H1 (cell line): Measurements from ENCODE around the gene SCIMP. TPM values are rescaled to one million over a fixed set of nuclear protein-coding genes. Genes with fewer than 3 reads are reported as not detected.
"Not testable (repeated sequence)": the region's sequence is repeated elsewhere in the genome, so short reads cannot be mapped to it uniquely, and the experiment has no call there.

ENCODE experiments used
- CTCF ChIA-PET: fragments of 300-600 bp; sonication (Branson Sonifier 250); formaldehyde crosslinking; loops from one replicate; lab custom pipeline; 2021; ENCODE audit not compliant: partially characterized antibody; lab: Charles Lee
- POLR2A ChIA-PET: fragments of 300-600 bp; sonication (Branson Sonifier 250); formaldehyde crosslinking; loops from one replicate; lab custom pipeline; 2021; ENCODE audit warnings: inconsistent platforms; ENCODE audit not compliant: partially characterized antibody; lab: Charles Lee
- DNase-seq, 2 experiments: peaks; one replicate each; pipeline versions ENCODE4 v3.0.0 to v3.0.0-alpha.2; 2010 to 2022; ENCODE audit warnings: low spot score in 2 of 2, low read depth in 1 of 2, mixed read lengths in 1 of 2
- FAIRE-seq: peaks from 2 replicates; lab custom pipeline; 2011; peaks lifted over from hg19 to GRCh38; lab: Jason Lieb, UNC
- H2AFZ ChIP-seq: 2 replicates; pipeline ENCODE4 v1.8.1; 2012; ENCODE audit warnings: low read length, inconsistent platforms
- H2AK5ac ChIP-seq: 2 replicates; pipeline ENCODE4 v1.6.1; 2013; ENCODE audit warnings: low read depth, low read length
- H2BK120ac ChIP-seq: replicated peaks from 2 replicates; pipeline ENCODE3; 2013; ENCODE audit warnings: low read depth, low read length, inconsistent platforms
- H2BK12ac ChIP-seq: 2 replicates; pipeline ENCODE4 v1.6.1; 2013; ENCODE audit warnings: low read depth, low read length
- H2BK15ac ChIP-seq: 2 replicates; pipeline ENCODE4 v1.6.1; 2013; ENCODE audit warnings: low read length
- H2BK20ac ChIP-seq: 2 replicates; pipeline ENCODE4 v1.6.1; 2013; ENCODE audit warnings: low read length
- H2BK5ac ChIP-seq: 2 replicates; pipeline ENCODE4 v1.6.1; 2013; ENCODE audit warnings: low read depth, low read length
- H3K14ac ChIP-seq: 2 replicates; pipeline ENCODE4 v1.6.1; 2013; ENCODE audit warnings: inconsistent platforms; ENCODE audit not compliant: insufficient read length
- H3K18ac ChIP-seq: 2 replicates; pipeline ENCODE4 v1.6.1; 2013; ENCODE audit warnings: low read length; ENCODE audit errors: extremely low read depth
- H3K23ac ChIP-seq: 2 replicates; pipeline ENCODE4 v1.6.1; 2013; ENCODE audit warnings: inconsistent platforms; ENCODE audit not compliant: insufficient read length
- H3K23me2 ChIP-seq: 2 replicates; pipeline ENCODE4 v1.6.1; 2013; ENCODE audit warnings: low read depth, low read length
- H3K27ac ChIP-seq: 2 replicates; pipeline ENCODE4 v1.6.1; 2011; ENCODE audit warnings: low read depth, low read length, inconsistent platforms
- H3K27me3 ChIP-seq, 4 experiments: replicated peaks in 1 of 4; 1 replicate in 1 of 4; 2 replicates in 3 of 4; pipeline versions ENCODE4 v1.6.1 to v1.8.1; 2011 to 2013; ENCODE audit warnings: low read length in 3 of 4, mild to moderate bottlenecking in 3 of 4, inconsistent platforms in 2 of 4, mixed read lengths in 2 of 4, moderate library complexity in 1 of 4; ENCODE audit not compliant: control insufficient read depth in 3 of 4, insufficient read depth in 3 of 4; ENCODE audit errors: extremely low read depth in 1 of 4
- H3K36me3 ChIP-seq, 4 experiments: 2 replicates each; pipeline versions ENCODE4 v1.6.1 to v1.8.1; 2011 to 2013; ENCODE audit warnings: mild to moderate bottlenecking in 4 of 4, low read length in 3 of 4, moderate library complexity in 2 of 4, control low read depth in 1 of 4, inconsistent platforms in 1 of 4; ENCODE audit not compliant: insufficient read depth in 4 of 4, control insufficient read depth in 2 of 4
- H3K4ac ChIP-seq: replicated peaks from 2 replicates; pipeline ENCODE3; 2013; ENCODE audit warnings: low read length, low read depth, mixed read lengths, inconsistent platforms; ENCODE audit not compliant: insufficient read length
- H3K4me1 ChIP-seq, 4 experiments: replicated peaks in 1 of 4; 1 replicate in 1 of 4; 2 replicates in 3 of 4; pipeline versions ENCODE4 v1.6.1 to v1.8.1; 2011 to 2013; ENCODE audit warnings: low read length in 3 of 4, inconsistent platforms in 2 of 4, mixed read lengths in 1 of 4; ENCODE audit not compliant: insufficient read depth in 4 of 4, control insufficient read depth in 3 of 4
- H3K4me2 ChIP-seq, 2 experiments: 2 replicates each; pipeline versions ENCODE4 v1.6.1 to v1.8.1; 2011 to 2013; ENCODE audit warnings: low read depth in 2 of 2, low read length in 2 of 2, control low read depth in 1 of 2, inconsistent platforms in 1 of 2, mild to moderate bottlenecking in 1 of 2; ENCODE audit not compliant: insufficient read depth in 1 of 2
- H3K4me3 ChIP-seq, 4 experiments: fragments of 200-600, 300-600 bp in 1 of 4; sonication (generic), shearing (Covaris generic), sonication (Bioruptor Twin) in 1 of 4; 2 replicates each; pipeline versions ENCODE4 v1.5.1 to v1.8.1; 2011 to 2016; ENCODE audit warnings: low read length in 4 of 4, low read depth in 3 of 4, control low read depth in 2 of 4, inconsistent platforms in 2 of 4, mild to moderate bottlenecking in 2 of 4, mixed read lengths in 1 of 4, moderate library complexity in 1 of 4; ENCODE audit not compliant: insufficient read depth in 2 of 4; ENCODE audit errors: extremely low read depth in 1 of 4
- H3K56ac ChIP-seq: replicated peaks from 2 replicates; pipeline ENCODE3; 2013; ENCODE audit warnings: low read depth, mild to moderate bottlenecking, mixed read lengths, low read length, inconsistent platforms; ENCODE audit not compliant: insufficient read length
- H3K79me1 ChIP-seq: 2 replicates; pipeline ENCODE4 v1.6.1; 2013; ENCODE audit warnings: low read depth, low read length, control low read depth
- H3K79me2 ChIP-seq, 2 experiments: 2 replicates each; pipeline versions ENCODE4 v1.6.1 to v1.8.1; 2012 to 2013; ENCODE audit warnings: low read length in 2 of 2, mild to moderate bottlenecking in 2 of 2, inconsistent platforms in 1 of 2; ENCODE audit not compliant: insufficient read depth in 2 of 2, control insufficient read depth in 1 of 2
- H3K9ac ChIP-seq, 4 experiments: replicated peaks in 1 of 4; 1 replicate in 1 of 4; 2 replicates in 3 of 4; pipeline versions ENCODE4 v1.6.1 to v1.8.1; 2011 to 2013; ENCODE audit warnings: low read depth in 3 of 4, low read length in 3 of 4, control low read depth in 2 of 4, mild to moderate bottlenecking in 2 of 4, moderate library complexity in 2 of 4, inconsistent platforms in 1 of 4; ENCODE audit errors: extremely low read depth in 1 of 4
- H3K9me3 ChIP-seq, 2 experiments: 2 replicates each; pipeline versions ENCODE4 v1.6.1 to v1.8.1; 2012 to 2013; ENCODE audit warnings: mild to moderate bottlenecking in 2 of 2, moderate library complexity in 2 of 2, control low read depth in 1 of 2, inconsistent platforms in 1 of 2, low read depth in 1 of 2, low read length in 1 of 2, mixed read lengths in 1 of 2; ENCODE audit not compliant: insufficient read depth in 2 of 2
- H4K20me1 ChIP-seq, 2 experiments: replicated peaks in 1 of 2; 2 replicates each; pipeline versions ENCODE3 to v1.8.1; 2011 to 2013; ENCODE audit warnings: inconsistent platforms in 2 of 2, low read length in 2 of 2, mild to moderate bottlenecking in 1 of 2; ENCODE audit not compliant: insufficient read depth in 2 of 2, control insufficient read depth in 1 of 2
- H4K5ac ChIP-seq: 2 replicates; pipeline ENCODE4 v1.6.1; 2013; ENCODE audit warnings: low read length, low read depth, mixed read lengths, inconsistent platforms; ENCODE audit not compliant: insufficient read length
- H4K8ac ChIP-seq: 2 replicates; pipeline ENCODE4 v1.8.0; 2013; ENCODE audit warnings: mild to moderate bottlenecking, moderate library complexity, low read length, inconsistent platforms; ENCODE audit not compliant: insufficient read depth; ENCODE audit errors: extremely low read depth
- H4K91ac ChIP-seq: replicated peaks from 2 replicates; pipeline ENCODE3; 2013; ENCODE audit warnings: low read length, mixed read lengths, inconsistent platforms; ENCODE audit not compliant: insufficient read length
- CBX5 ChIP-seq: fragments of 300-800, 300-1000 bp; sonication (generic); IDR thresholded peaks from 2 replicates; pipeline ENCODE4 v1.7.1; 2016; ENCODE audit warnings: antibody characterized with exemption, low read length, low read depth
- E2F6 ChIP-seq: IDR thresholded peaks from 2 replicates; pipeline ENCODE4 v1.6.1; 2012; ENCODE audit warnings: inconsistent platforms
- EZH2 ChIP-seq: fragments of 200-600 bp; sonication (generic); IDR thresholded peaks from 2 replicates; pipeline ENCODE4 v1.7.1; 2012; ENCODE audit warnings: low read depth, mild to moderate bottlenecking, moderate library complexity, low read length, inconsistent platforms; ENCODE audit not compliant: severe bottlenecking
- FOSL1 ChIP-seq: IDR thresholded peaks from 2 replicates; pipeline ENCODE4 v1.6.1; 2011; ENCODE audit warnings: mild to moderate bottlenecking, low read depth, low read length, moderate library complexity; ENCODE audit not compliant: insufficient read depth
- JUN ChIP-seq: IDR thresholded peaks from 2 replicates; pipeline ENCODE4 v1.6.1; 2011; ENCODE audit warnings: low read depth, mild to moderate bottlenecking, improper control_type of control experiment, low read length
- KDM1A ChIP-seq: fragments of 200-600, 300-600 bp; sonication (generic); IDR thresholded peaks from 2 replicates; pipeline ENCODE4 v1.7.1; 2016; ENCODE audit warnings: mild to moderate bottlenecking, low read length, borderline replicate concordance
- POLR2AphosphoS5 ChIP-seq: IDR thresholded peaks from 2 replicates; pipeline ENCODE4 v1.6.1; 2011; ENCODE audit warnings: low read depth, low read length
- SIRT6 ChIP-seq: IDR thresholded peaks from one replicate; pipeline ENCODE4 v1.7.1; 2012; ENCODE audit warnings: low read length, inconsistent platforms
- SUZ12 ChIP-seq: fragments of 200-600 bp; sonication (generic); IDR thresholded peaks from 2 replicates; pipeline ENCODE4 v1.6.1; 2012; ENCODE audit warnings: mild to moderate bottlenecking, inconsistent platforms, low read length, moderate library complexity, mixed read lengths
- WGBS, 2 experiments: shearing (Covaris generic) in 1 of 2; methylation state at CpG; one replicate each; pipeline versions ENCODE4 v1.1.6 to v1.1.7; 2013 to 2015; ENCODE audit warnings: low lambda C conversion rate in 2 of 2, mixed read lengths in 2 of 2, inconsistent platforms in 1 of 2, low coverage in 1 of 2, missing lambda C conversion rate in 1 of 2; ENCODE audit not compliant: insufficient replicate concordance in 2 of 2, insufficient coverage in 1 of 2, insufficient read length in 1 of 2; ENCODE audit errors: extremely low coverage in 1 of 2, missing lambda C conversion rate in 1 of 2; 5-methylcytosine and 5-hydroxymethylcytosine counted together
- polyA plus RNA-seq, 7 experiments: library from polyadenylated mRNA; depleted of rRNA in 3 of 7; stranded (reverse) in 5 of 7; unstranded in 2 of 7; fragments of >200 nt in 5 of 7; fragments of 200-250 nt in 2 of 7; gene quantifications; 1 replicate in 5 of 7; 2 replicates in 1 of 7; 4 replicates in 1 of 7; pipeline versions ENCODE4 v1.2.1 to v1.2.3, GENCODE V29; 2011 to 2013; ENCODE audit warnings: missing spikeins in 2 of 7, mixed read lengths in 2 of 7
- total RNA-seq: library from RNA; stranded (reverse); fragmentation: NEBNext Ultra II Directional; extraction: Animal tissue kit (Norgen Biotek cat#: 25700); gene quantifications from 2 replicates; pipeline ENCODE4 v1.2.1, GENCODE V29; 2021

SCIMP gene
- total and polyA plus RNA-seq, 2 of the 8 experiments (the other 6 are each of a cell fraction or from before 2014, with no cell fraction given): not detected

GRCh38 chr17:5241861-5242671 is 7.4 kb upstream of the SCIMP start (continued):
- TF ChIP-seq FOSL1 (no peak), E2F6 (no peak), JUN (no peak), CBX5 (no peak), SIRT6 (no peak), EZH2 (no peak), KDM1A (no peak), POLR2AphosphoS5 (no peak), SUZ12 (no peak)

GRCh38 chr17:5239769-5240168 is 5.1 kb upstream of the SCIMP start:
- POLR2A ChIA-PET, H3K4me2 ChIP-seq, H3K4ac ChIP-seq, H4K91ac ChIP-seq, H3K79me2 ChIP-seq, H2BK12ac ChIP-seq, H3K36me3 ChIP-seq, FAIRE-seq, H3K18ac ChIP-seq, H4K8ac ChIP-seq, H3K56ac ChIP-seq, H2AFZ ChIP-seq, H3K23ac ChIP-seq, H3K14ac ChIP-seq, H3K4me3 ChIP-seq, H3K79me1 ChIP-seq, H3K4me1 ChIP-seq, H3K27ac ChIP-seq, H3K9ac ChIP-seq, H2AK5ac ChIP-seq, H4K5ac ChIP-seq, DNase-seq, H3K9me3 ChIP-seq, H2BK120ac ChIP-seq, H3K23me2 ChIP-seq, H2BK15ac ChIP-seq, H2BK20ac ChIP-seq, H3K27me3 ChIP-seq, H2BK5ac ChIP-seq, H4K20me1 ChIP-seq: not testable (repeated sequence)
- 70% methylated on average over 7 of the region's 7 CpGs; no CpG with 5 or more reads in 1 of the 2 experiments for WGBS, 2 experiments
- CTCF ChIA-PET: interaction anchor here (1.2 to 4.3 kb wide), 4 partner anchors 9 to 41 kb away, joined by 3 to 14 read pairs (median 8); no protein-coding TSS in a partner anchor
